ENCODE data around the gene TMEM178B.

GRCh38 chr7:141511316-141511675 lies 437.4 kb downstream of the TMEM178B start:
- TF ChIP-seq CTCF (IDR thresholded peaks at IDR 0.05; ENCODE audit: low read depth, low read length, poor library complexity, severe bottlenecking) = no peak
- no peak for TF ChIP-seq EZH2phosphoT487 (IDR thresholded peaks at IDR 0.05; ENCODE audit: borderline replicate concordance, low read length)

Data from DOHH2 (cell line).